PFSK-1 (cell line): ENCODE data around the gene CLCN1.

ENCODE experiments used
- POLR2AphosphoS5 ChIP-seq: IDR thresholded peaks from 2 replicates; pipeline ENCODE4 v1.6.1; 2012; ENCODE audit warnings: low read depth, mild to moderate bottlenecking, control low read depth, low read length, moderate library complexity
- TAF1 ChIP-seq: IDR thresholded peaks from 2 replicates; pipeline ENCODE4 v1.6.1; 2012; ENCODE audit warnings: low read length, control low read depth, borderline replicate concordance; ENCODE audit not compliant: insufficient read depth

GRCh38 chr7:143343596-143343995 is 27.7 kb downstream of the CLCN1 start:
- TF ChIP-seq POLR2AphosphoS5 (no peak), TAF1 (no peak)
